Adrenal gland (tissue), 12 donors: Measurements from ENCODE around the gene GEMIN4. TPM values are rescaled to one million over a fixed set of nuclear protein-coding genes. Genes with fewer than 3 reads are reported as not detected.
"Not testable (repeated sequence)": the region's sequence is repeated elsewhere in the genome, so short reads cannot be mapped to it uniquely, and the experiment has no call there.

Source experiments
- DNase-seq, 7 donors: peaks; one replicate each; pipeline ENCODE4 v3.0.0-alpha.2; 2019 to 2020
- H3K27ac ChIP-seq, 5 donors: fragments of 200-600 bp; sonication (generic) in 4 of 5; 1 replicate in 3 of 5; 2 replicates in 2 of 5; pipeline versions ENCODE4 v1.5.1 to v1.8.0; 2016 to 2020; ENCODE audit warnings: mild to moderate bottlenecking in 1 of 5
- H3K27me3 ChIP-seq: fragments of 200-600 bp; 2 replicates; pipeline ENCODE4 v1.8.0; 2021
- H3K36me3 ChIP-seq, 2 donors: fragments of 200-600 bp; replicated peaks in 1 of 2; 1 replicate in 1 of 2; 2 replicates in 1 of 2; pipeline versions ENCODE4 v1.5.1 to v1.8.0; 2018 to 2022
- H3K4me1 ChIP-seq, 2 donors: fragments of 200-600 bp; replicated peaks in 1 of 2; 1 replicate in 1 of 2; 2 replicates in 1 of 2; pipeline versions ENCODE4 v1.5.1 to v1.8.0; 2018 to 2021
- H3K4me3 ChIP-seq, 4 donors: fragments of 200-600 bp; sonication (generic) in 3 of 4; one replicate each; pipeline ENCODE4 v1.5.1; 2016 to 2018
- H3K9me3 ChIP-seq, 3 donors: fragments of 200-600 bp; sonication (generic) in 1 of 3; replicated peaks in 1 of 3; 1 replicate in 2 of 3; 2 replicates in 1 of 3; pipeline versions ENCODE4 v1.5.1 to v1.8.0; 2016 to 2021
- POLR2A ChIP-seq, 2 donors: fragments of 450-650 bp; IDR thresholded peaks; one replicate each; pipeline ENCODE4 v1.6.1; 2017; ENCODE audit warnings: antibody characterized with exemption in 2 of 2, mild to moderate bottlenecking in 2 of 2, moderate library complexity in 1 of 2
- WGBS, 4 donors: extraction: QIAGEN DNeasy Blood & Tissue Kit in 2 of 4; methylation state at CpG; one replicate each; pipeline versions ENCODE4 v1.1.5 to v1.1.7; 2013 to 2017; 5-methylcytosine and 5-hydroxymethylcytosine counted together
- intact Hi-C, 2 donors: fragments of 100-400 bp; cut with DNase I; formaldehyde crosslinking; loops; one replicate each; pipeline versions ENCODE4 v1.14.1 to v1.15.0; 2022 to 2023
- polyA plus RNA-seq, 3 donors: library from polyadenylated mRNA; stranded (reverse); fragments of 200-250 nt in 2 of 3; fragments of 350-450 nt in 1 of 3; fragmentation: Illumina TruSeq in 1 of 3; extraction: RNeasy Lipid Tissue Mini Kit (QIAGEN cat#74804) in 1 of 3; gene quantifications; one replicate each; pipeline ENCODE4 v1.2.3, GENCODE V29; 2013 to 2014
- total RNA-seq, 9 donors: library from RNA; depleted of rRNA in 4 of 9; stranded (reverse); fragments of >200 nt in 4 of 9; fragments of 120-200 nt in 1 of 9; fragmentation: NEBNext Ultra II Directional in 1 of 9; extraction: Animal tissue kit (Norgen Biotek cat#: 25700) in 1 of 9; gene quantifications; one replicate each; pipeline versions ENCODE4 v1.1.0 to v1.2.4, GENCODE V29; 2013 to 2023
- TF ChIP-seq, protein P1 (sequence below), 6 experiments: fragments of 450-650 bp in 4 of 6; fragments of 200-600 bp in 2 of 6; sonication (generic) in 1 of 6; IDR thresholded peaks; 1 replicate in 5 of 6; 2 replicates in 1 of 6; pipeline versions ENCODE4 v1.5.1 to v1.8.0; 2016 to 2021; ENCODE audit warnings: antibody characterized with exemption in 6 of 6, mild to moderate bottlenecking in 2 of 6, moderate library complexity in 1 of 6
- donor health status: healthy with polysubstance abuse.
- donor health status: Bipolar disorder and iron deficiency.
- donor health status: DM: yes; HTN: yes; CAD: no.
- donor health status: DM: no; HTN: no; CAD: no.
- donor health status: DM: no; HTN: no; CAD: no.
- donor health status: DM: yes; HTN: yes; CAD: no.

GEMIN4 gene
- total and polyA plus RNA-seq, 12 donors: 5.3 to 22.8 (median 13.2) TPM

GRCh38 chr17:753418-753817 is 1.4 kb upstream of the GEMIN4 start:
- H3K4me1 ChIP-seq: peaks cover 8 to 10% of the 10 kb centered on the region in 2 donors
- no peak for DNase-seq
- TF ChIP-seq, protein P1, sequence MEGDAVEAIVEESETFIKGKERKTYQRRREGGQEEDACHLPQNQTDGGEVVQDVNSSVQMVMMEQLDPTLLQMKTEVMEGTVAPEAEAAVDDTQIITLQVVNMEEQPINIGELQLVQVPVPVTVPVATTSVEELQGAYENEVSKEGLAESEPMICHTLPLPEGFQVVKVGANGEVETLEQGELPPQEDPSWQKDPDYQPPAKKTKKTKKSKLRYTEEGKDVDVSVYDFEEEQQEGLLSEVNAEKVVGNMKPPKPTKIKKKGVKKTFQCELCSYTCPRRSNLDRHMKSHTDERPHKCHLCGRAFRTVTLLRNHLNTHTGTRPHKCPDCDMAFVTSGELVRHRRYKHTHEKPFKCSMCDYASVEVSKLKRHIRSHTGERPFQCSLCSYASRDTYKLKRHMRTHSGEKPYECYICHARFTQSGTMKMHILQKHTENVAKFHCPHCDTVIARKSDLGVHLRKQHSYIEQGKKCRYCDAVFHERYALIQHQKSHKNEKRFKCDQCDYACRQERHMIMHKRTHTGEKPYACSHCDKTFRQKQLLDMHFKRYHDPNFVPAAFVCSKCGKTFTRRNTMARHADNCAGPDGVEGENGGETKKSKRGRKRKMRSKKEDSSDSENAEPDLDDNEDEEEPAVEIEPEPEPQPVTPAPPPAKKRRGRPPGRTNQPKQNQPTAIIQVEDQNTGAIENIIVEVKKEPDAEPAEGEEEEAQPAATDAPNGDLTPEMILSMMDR (IDR thresholded peaks at IDR 0.05): no peak
- no peak for TF ChIP-seq POLR2A (IDR thresholded peaks at IDR 0.05)
- 65 to 76% (median 72%) methylated on average over 13 of the region's 13 CpGs for WGBS, 4 donors
- H3K36me3 ChIP-seq: peaks cover 0 to under 1% of the 10 kb centered on the region in 2 donors
- intact Hi-C loops: no loop called here
- H3K27ac ChIP-seq: no peak overlapping the region
- H3K27me3 ChIP-seq: no peaks in the 10 kb centered on the region
- no peak overlapping the region for H3K4me3 ChIP-seq
- no peaks in the 10 kb centered on the region for H3K9me3 ChIP-seq

- 21 to 49% (median 24%) methylated on average over 18 to 43 of the region's 43 CpGs for WGBS, 4 donors
- intact Hi-C loops: no loop called here
- TF ChIP-seq, protein P1 (IDR thresholded peaks at IDR 0.05): no peak
- TF ChIP-seq POLR2A (IDR thresholded peaks at IDR 0.05): no peak
- H3K36me3 ChIP-seq: peaks cover 0 to 4% of the 10 kb centered on the region in 2 donors
- no peaks in the 10 kb centered on the region for H3K9me3 ChIP-seq
- peak; percentile 59 to 83 (median 74) for DNase-seq
- H3K4me1 ChIP-seq: peaks cover 8 to 10% of the 10 kb centered on the region in 2 donors
- H3K27me3 ChIP-seq: no peaks in the 10 kb centered on the region
- H3K27ac ChIP-seq: peak overlapping the region in 3 of 5 donors; percentile 23 to 84 (median 70)
- peak overlapping the region in 3 of 4 donors; percentile 26 to 87 (median 49) for H3K4me3 ChIP-seq
Measured at GRCh38 chr17:752620-753219, 656 bp upstream of the GEMIN4 start.

GRCh38 chr17:751269-752001 is 629 bp downstream of the GEMIN4 start:
- intact Hi-C loops: no loop called here
- Histone ChIP-seq H3K4me1 (peaks cover 8 to 10% of the 10 kb centered on the region in 2 donors), H3K9me3 (no peaks in the 10 kb centered on the region), H3K27me3 (no peaks in the 10 kb centered on the region), H3K27ac (peak overlapping the region in 3 of 5 donors; percentile 23 to 84 (median 70)), H3K4me3 (peak overlapping the region in 3 of 4 donors; percentile 42 to 87 (median 49)), H3K36me3 (peaks cover 0 to 16% of the 10 kb centered on the region in 2 donors)
- WGBS, 4 donors: 1 to 9% (median 3%) methylated on average over 6 to 49 of the region's 49 CpGs
- TF ChIP-seq, protein P1 (IDR thresholded peaks at IDR 0.05): no peak
- no peak for TF ChIP-seq POLR2A (IDR thresholded peaks at IDR 0.05)
- peak in 5 of 7 donors; percentile 30 to 46 (median 44) for DNase-seq

DNA sequence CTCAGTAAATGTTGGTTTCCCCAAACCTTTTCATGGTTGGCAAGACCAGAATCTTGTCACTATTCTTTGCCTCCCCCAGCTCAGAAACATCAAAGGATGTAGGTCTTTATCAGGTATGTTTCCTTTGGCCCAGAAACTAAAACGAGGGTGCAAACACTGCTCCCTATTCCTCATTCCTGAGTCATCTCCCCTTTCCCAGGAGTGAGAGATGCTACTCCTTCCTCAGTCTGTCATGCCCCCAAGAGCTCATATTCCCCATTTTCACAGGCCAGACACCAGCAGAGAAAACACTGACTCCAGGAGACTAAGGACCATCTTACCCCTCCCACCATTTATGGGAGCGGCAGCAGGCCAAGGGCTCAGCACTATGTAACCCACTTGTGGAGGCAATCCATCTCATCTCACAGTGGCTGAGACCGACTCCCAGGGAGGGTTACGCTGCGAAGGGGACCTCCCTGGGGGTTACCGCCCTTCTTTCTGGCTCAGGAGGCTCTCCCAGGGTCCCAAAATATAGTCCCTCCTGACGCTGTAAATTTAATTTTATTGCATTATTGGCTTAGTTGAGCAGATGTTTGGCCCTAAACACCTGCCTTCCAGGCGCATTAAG is 1.5 kb downstream of the GEMIN4 start:
- Histone ChIP-seq H3K27me3 (no peaks in the 10 kb centered on the region), H3K36me3 (peaks cover 0 to 25% of the 10 kb centered on the region in 2 donors), H3K4me3 (no peak overlapping the region), H3K9me3 (no peaks in the 10 kb centered on the region), H3K4me1 (peaks cover 8 to 10% of the 10 kb centered on the region in 2 donors), H3K27ac (no peak overlapping the region)
- whole genome bisulfite sequencing, 4 donors: 74 to 89% (median 81%) methylated on average over 8 of the region's 8 CpGs
- no peak for DNase-seq
- TF ChIP-seq, protein P1 (IDR thresholded peaks at IDR 0.05): no peak
- no peak for TF ChIP-seq POLR2A (IDR thresholded peaks at IDR 0.05)
- intact Hi-C loops: no loop called here

DNA sequence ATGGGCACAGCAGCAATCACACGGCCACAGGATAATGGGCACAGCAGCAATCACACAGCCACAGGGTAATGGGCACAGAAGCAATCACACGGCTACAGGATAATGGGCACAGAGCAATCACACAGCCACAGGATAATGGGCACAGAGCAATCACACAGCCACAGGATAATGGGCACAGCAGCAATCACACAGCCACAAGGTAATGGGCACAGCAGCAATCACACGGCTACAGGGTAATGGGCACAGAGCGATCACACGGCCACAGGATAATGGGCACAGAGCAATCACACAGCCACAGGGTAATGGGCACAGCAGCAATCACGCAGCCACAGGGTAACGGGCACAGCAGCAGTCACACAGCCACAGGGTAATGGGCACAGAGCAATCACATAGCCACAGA is 2.7 kb downstream of the GEMIN4 start:
- WGBS, 4 donors: 82 to 84% (median 83%) methylated on average over 3 to 7 of the region's 7 CpGs; no CpG with 5 or more reads in 1 of the 4 donors

GRCh38 chr17:748604-749003 is 3.5 kb downstream of the GEMIN4 start:
- H3K4me3 ChIP-seq, H3K27ac ChIP-seq, H3K9me3 ChIP-seq, H3K4me1 ChIP-seq, intact Hi-C loops, H3K27me3 ChIP-seq, DNase-seq: not testable (repeated sequence)
- WGBS, 4 donors: 87 to 99% (median 93%) methylated on average over 3 to 4 of the region's 4 CpGs
- H3K36me3 ChIP-seq: peaks cover 0 to 44% of the 10 kb centered on the region in 2 donors

More for the DNA sequence above, 2.7 kb downstream of the GEMIN4 start:
- intact Hi-C loops, H3K9me3 ChIP-seq, H3K4me3 ChIP-seq, DNase-seq, H3K27ac ChIP-seq, H3K27me3 ChIP-seq, H3K4me1 ChIP-seq: not testable (repeated sequence)
- peaks cover 0 to 36% of the 10 kb centered on the region in 2 donors for H3K36me3 ChIP-seq
